Myocyte (in vitro differentiated cells): ENCODE results near the gene HMGCL. TPM values are rescaled to one million over a fixed set of nuclear protein-coding genes. Genes with fewer than 3 reads are reported as not detected.
"Not testable (repeated sequence)": the region's sequence is repeated elsewhere in the genome, so short reads cannot be mapped to it uniquely, and the experiment has no call there.

Experiments used
- DNase-seq: peaks from one replicate; pipeline ENCODE4 v3.0.0-alpha.2; 2012; ENCODE audit warnings: low read depth
- polyA plus RNA-seq: library from polyadenylated mRNA; unstranded; fragments of >200 nt; gene quantifications from one replicate; pipeline ENCODE4 v1.2.1, GENCODE V29; 2012; ENCODE audit warnings: missing spikeins
- total RNA-seq: library from RNA; depleted of rRNA; stranded (reverse); fragments of >200 nt; gene quantifications from 2 replicates; pipeline ENCODE4 v1.2.3, GENCODE V29; 2014

HMGCL gene
- 38.1 and 42.5 TPM in 2 replicates for total RNA-seq
- 44.8 TPM for polyA plus RNA-seq

GRCh38 chr1:23825076-23825761, at the start of gene HMGCL:
TSS of gene HMGCL (minus strand) at chr1:23825429. CDS start at chr1:23825415, 14 bp downstream.
- DNase-seq = peak; percentile 91

DNA sequence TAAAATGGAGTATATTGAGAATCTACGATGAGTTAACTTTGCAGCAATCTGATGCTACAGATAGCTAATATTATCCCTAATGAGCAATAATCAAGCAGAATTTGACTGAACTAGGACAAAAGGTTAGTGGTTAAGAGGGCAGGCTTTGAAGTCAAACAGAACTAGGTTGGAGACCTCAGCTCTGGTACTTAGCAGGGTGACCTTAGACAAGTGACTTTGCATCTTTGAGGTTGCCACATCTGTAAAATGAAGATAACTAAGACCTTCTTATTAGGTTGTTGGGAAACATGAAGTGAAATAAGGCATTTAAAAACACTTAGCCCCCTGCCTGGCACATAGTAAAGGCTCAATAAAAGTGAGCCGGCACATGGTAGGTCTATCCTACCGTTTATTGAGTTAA, 47.2 kb upstream of the HMGCL start:
- DNase-seq = no peak

DNA sequence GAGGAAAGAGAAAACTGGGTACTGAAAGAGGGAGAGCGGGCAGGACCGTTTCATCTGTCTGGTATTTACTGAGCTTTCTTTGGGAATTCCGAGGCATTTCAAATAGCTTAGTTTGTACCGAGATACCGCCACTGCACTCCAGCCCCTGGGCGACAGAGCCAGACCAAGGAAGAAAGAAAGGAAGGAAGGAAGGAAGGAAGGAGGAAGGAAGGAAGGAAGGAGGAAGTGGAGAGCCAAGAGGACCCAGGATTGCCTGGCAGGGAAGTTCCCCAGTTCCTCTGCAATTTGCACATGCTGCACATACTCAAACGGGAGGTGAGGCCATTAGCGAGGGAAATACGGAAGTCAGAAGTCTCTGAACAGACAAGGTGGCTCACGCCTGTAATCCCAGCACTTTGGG, 43.8 kb upstream of the HMGCL start:
- no peak for DNase-seq

DNA sequence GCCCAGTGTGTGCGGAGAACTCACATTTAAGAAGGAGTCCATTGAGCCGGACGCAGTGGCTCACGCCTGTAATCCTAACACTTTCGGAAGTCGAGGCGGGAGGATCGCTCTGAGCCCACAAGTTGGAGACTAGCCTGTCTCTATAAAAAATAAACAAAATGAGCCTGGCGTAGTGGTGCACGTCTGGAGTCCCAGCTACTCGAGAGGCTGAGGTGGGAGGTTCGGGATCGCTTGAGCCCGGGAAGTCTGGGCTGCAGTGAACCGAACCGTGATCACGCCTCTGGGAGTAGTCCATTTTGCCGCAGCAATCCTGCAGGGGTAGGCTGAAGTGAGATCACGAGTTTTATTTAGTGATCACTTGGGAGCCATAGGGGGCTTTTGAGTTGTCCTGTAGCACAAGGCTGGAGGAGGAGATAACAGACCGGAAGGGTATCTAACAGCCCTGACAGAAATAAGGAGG, 43.4 kb upstream of the HMGCL start:
- DNase-seq = no peak

DNA sequence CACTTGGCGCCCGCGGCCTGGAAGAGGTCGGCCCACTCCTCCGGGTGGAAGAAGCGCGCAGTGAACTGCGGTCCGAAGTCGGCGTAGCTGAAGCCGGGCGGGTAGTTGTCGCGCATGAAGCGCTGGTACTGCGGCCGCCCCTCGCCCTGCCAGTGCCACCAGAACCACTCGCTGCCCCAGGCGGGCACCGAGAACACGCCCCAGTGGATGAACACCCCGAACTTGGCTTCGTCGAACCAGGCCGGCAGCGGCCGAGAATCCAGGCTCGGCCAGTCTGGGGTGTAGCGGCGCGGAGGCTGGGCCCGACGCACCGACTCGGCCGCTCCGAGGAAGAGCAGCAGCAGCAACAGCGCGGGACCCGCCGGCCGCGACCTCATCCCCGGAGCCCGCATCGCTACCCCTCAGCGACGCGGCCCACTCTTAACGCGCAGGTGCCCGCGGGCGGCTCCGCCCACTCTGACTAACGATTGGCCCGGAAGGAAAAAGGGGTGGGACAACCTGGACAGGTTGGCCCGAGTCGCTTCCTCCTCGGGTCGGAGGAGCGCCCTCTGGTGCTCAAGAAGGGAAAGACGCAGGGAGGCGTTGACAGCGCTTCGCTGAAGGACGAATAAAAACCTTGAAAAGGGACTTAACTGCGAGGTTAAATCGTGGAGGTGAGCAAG, 42.8 kb upstream of the HMGCL start, which contains the start of gene FUCA1:
Gene FUCA1, minus strand, starts transcription at position 396 of the 662 bp plus-strand sequence. Its CDS starts 4 bp downstream, at position 392.
- peak; percentile 90 for DNase-seq

GRCh38 chr1:23867542-23867894, 42.3 kb upstream of the HMGCL start:
- no peak for DNase-seq

DNA sequence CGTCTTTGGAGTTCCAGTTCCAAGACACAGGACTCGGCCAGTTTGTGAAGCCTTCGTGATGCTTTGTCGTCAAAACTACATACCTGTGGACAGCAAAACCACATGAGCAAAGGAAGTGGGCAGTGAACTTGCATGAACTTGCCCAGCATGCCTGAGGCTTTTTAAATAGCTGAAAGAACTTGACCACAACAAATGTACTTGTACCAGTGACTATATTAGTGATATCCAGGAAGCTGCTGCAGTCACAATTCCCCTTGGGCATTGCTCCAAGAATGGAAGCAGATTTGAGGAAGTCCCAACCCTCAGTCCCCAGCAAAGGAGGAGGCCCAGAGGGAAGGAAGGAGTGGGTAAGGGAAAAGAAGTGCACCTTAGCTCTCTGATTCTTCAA, 40.3 kb upstream of the HMGCL start:
- peak; percentile 96 for DNase-seq

GRCh38 chr1:23864801-23865542, 39.7 kb upstream of the HMGCL start:
- peak; percentile 41 for DNase-seq

DNA sequence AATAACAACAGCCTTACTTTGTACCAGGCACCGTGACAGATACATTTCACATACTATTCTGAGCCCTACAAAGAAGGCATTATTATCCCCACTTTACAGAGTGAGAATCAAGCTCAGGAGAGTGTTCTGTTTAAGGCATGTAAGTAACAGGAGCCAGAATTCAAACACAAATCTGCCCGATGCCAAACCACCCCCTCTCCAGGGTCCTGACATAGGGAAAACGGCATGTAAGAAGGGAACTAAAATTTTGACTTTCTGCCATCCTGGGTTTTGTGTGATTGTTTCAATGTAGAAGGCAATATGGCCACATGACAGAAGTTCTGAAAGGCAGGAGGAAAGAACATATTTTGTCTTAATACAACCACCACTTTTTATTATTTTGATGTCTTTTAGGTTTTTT, 37.4 kb upstream of the HMGCL start:
- no peak for DNase-seq

GRCh38 chr1:23854568-23854967, 29.3 kb upstream of the HMGCL start:
- DNase-seq = no peak

- DNase-seq = not testable (repeated sequence)
Measured at GRCh38 chr1:23853124-23853523, 27.9 kb upstream of the HMGCL start.

DNA sequence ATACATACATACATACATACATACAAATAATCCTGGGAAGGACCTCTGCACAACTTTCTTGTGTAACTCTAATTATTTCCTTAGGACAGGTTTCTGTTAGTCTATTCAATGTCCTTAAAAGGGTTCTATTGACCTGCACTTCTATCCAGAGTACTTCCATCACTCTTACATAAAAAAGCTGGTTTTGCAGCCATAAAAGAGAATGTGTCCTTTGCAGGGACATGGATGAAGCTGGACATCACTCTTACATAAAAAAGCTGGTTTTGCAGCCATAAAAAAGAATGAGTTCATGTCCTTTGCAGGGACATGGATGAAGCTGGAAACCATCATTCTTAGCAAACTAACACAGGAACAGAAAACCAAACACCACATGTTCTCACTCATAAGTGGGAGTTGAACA, 26.2 kb upstream of the HMGCL start:
- not testable (repeated sequence) for DNase-seq

DNA sequence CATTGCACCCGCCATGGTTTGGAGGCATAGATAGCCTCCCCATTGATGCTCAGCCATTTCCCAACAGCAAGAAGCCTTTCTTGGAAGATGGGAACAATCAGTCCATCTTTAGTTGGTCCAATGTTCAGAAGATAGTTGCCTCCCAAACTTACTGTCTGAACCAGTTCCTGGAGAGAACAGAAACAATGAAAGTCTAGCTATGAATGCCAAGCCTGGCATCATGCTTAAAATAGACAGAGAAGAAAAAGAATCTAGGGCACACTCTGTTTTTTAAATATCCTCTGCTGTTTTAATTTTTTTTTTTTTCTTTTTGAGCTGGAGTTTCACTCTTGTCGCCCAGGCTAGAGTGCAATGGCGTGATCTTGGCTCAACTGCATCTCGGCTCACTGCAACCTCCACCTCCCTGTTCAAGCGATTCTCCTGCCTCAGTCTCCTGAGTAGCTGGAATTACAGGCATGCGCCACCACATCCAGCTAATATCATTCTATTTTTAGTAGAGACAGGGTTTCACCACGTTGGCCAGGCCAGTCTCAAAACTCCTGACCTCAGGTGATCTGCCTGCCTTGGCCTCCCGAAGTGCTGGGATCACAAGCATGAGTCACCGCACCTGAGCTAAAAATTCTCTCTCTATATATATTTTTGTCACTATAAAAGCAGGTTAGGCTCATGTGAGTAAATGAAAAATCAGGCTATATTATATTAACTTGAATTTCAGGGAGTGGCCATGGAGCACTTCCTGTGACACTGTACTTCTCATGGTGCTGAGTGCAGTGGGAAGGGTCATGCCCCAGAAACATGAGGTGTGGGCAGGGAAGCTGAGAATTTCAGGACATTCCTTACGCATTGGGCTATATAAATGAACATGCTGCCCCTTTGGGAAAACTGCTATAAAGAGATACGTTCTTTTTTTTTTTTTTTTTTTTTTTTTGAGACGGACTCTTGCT, 23.7 kb upstream of the HMGCL start:
- DNase-seq = no peak

GRCh38 chr1:23847482-23848095, 22.4 kb upstream of the HMGCL start:
- DNase-seq = not testable (repeated sequence)

DNA sequence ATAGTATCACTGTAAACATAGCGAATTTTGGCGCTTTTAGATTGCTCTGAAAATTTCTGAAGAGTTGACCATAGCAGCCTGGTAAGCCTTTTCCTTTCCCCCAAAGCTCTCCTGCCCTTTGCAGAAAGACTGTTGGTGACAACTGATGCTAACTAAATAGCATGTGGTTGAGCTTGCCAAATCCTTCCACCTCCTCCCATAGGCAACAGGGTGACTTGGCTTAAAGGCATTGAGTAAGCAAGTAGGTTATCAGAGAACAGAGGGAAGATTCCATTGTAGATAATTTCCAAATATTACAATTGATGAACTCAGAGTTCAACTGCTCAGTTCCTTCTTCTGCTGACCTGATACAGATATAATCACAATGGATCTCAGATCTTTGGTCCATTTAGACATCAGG, 19.9 kb upstream of the HMGCL start:
- DNase-seq = no peak

- no peak for DNase-seq
Measured at GRCh38 chr1:23843644-23844043, 18.4 kb upstream of the HMGCL start.

DNA sequence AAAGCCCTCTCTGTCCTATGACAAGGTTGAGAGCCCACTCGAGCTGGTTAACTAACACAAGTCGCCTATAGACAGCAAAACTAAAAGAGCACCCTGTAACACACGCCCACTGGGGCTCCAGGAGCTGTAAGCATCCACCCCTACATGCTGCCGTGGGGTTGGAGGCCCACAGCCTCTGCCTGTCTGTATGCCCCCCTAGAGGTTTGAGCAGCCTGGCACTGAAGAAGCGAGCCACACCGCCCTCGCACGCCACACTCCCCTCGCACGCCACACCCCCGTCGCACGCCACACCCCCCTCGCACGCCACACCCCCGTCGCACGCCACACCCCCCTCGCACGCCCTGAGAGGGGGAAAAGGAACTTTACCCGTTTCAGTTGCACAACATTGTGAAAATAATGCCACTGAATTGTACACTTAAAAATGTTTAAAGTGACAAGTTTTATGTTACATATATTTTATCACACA, 13.2 kb upstream of the HMGCL start:
- DNase-seq = peak; percentile 52

GRCh38 chr1:23837908-23838307, 12.7 kb upstream of the HMGCL start:
- no peak for DNase-seq

GRCh38 chr1:23836037-23836436, 10.8 kb upstream of the HMGCL start:
- no peak for DNase-seq

GRCh38 chr1:23834156-23834555, 8.9 kb upstream of the HMGCL start:
- not testable (repeated sequence) for DNase-seq
